Measurements from ENCODE around the gene UBE2J2.
"Not testable (repeated sequence)": the region's sequence is repeated elsewhere in the genome, so short reads cannot be mapped to it uniquely, and the experiment has no call there.

Gene UBE2J2

GRCh38 chr1:1255611-1256010, 18.0 kb downstream of the UBE2J2 start:
- DNase-seq (ENCODE audit: low read depth) = no peak

- no peak for DNase-seq (ENCODE audit: low read depth)
These were observed 18.6 kb downstream of the UBE2J2 start for GRCh38 chr1:1255078-1255477.

GRCh38 chr1:1254667-1254998, 19.0 kb downstream of the UBE2J2 start:
- DNase-seq (ENCODE audit: low read depth) = no peak

GRCh38 chr1:1253972-1254666, 19.5 kb downstream of the UBE2J2 start:
- no peak for DNase-seq (ENCODE audit: low read depth)

GRCh38 chr1:1253314-1253713, 20.3 kb downstream of the UBE2J2 start:
- DNase-seq (ENCODE audit: low read depth) = no peak

GRCh38 chr1:1250786-1251284, 22.8 kb downstream of the UBE2J2 start:
- no peak for DNase-seq (ENCODE audit: low read depth)

GRCh38 chr1:1248009-1248913, 25.4 kb downstream of the UBE2J2 start:
- DNase-seq (ENCODE audit: low read depth) = not testable (repeated sequence)

GRCh38 chr1:1247341-1247913, 26.2 kb downstream of the UBE2J2 start:
- no peak for DNase-seq (ENCODE audit: low read depth)

GRCh38 chr1:1246577-1247340, 26.9 kb downstream of the UBE2J2 start, which contains the start of gene C1QTNF12:
Gene C1QTNF12 (minus strand): TSS chr1:1246722. CDS start chr1:1246690, 32 bp downstream.
- no peak for DNase-seq (ENCODE audit: low read depth)

- no peak for DNase-seq (ENCODE audit: low read depth)
These were observed 27.7 kb downstream of the UBE2J2 start for GRCh38 chr1:1245817-1246576.

GRCh38 chr1:1245178-1245816, 28.4 kb downstream of the UBE2J2 start:
- no peak for DNase-seq (ENCODE audit: low read depth)

- no peak for DNase-seq (ENCODE audit: low read depth)
These were observed 29.4 kb downstream of the UBE2J2 start for GRCh38 chr1:1244192-1244811.

GRCh38 chr1:1243807-1244191, 29.9 kb downstream of the UBE2J2 start:
- no peak for DNase-seq (ENCODE audit: low read depth)

- no peak for DNase-seq (ENCODE audit: low read depth)
These were observed 30.4 kb downstream of the UBE2J2 start for GRCh38 chr1:1243266-1243660.

GRCh38 chr1:1242461-1243265, 31.0 kb downstream of the UBE2J2 start:
- DNase-seq (ENCODE audit: low read depth) = no peak

GRCh38 chr1:1241588-1242219, 31.9 kb downstream of the UBE2J2 start:
- no peak for DNase-seq (ENCODE audit: low read depth)

GRCh38 chr1:1240822-1241587, 32.6 kb downstream of the UBE2J2 start:
- DNase-seq (ENCODE audit: low read depth) = no peak

GRCh38 chr1:1240348-1240732, 33.3 kb downstream of the UBE2J2 start:
- no peak for DNase-seq (ENCODE audit: low read depth)

Data from GM04503 (cell line).